ENCODE measurements around the gene UTP3. TPM values are rescaled to one million over a fixed set of nuclear protein-coding genes. Genes with fewer than 3 reads are reported as not detected.
A peak's percentile ranks its signal among the peaks of the same experiment; 100 is the strongest.

The UTP3 gene
- total RNA-seq, 4 donors from 2014 or later: 13.3 to 37.1 (median 15.6) TPM

DNA sequence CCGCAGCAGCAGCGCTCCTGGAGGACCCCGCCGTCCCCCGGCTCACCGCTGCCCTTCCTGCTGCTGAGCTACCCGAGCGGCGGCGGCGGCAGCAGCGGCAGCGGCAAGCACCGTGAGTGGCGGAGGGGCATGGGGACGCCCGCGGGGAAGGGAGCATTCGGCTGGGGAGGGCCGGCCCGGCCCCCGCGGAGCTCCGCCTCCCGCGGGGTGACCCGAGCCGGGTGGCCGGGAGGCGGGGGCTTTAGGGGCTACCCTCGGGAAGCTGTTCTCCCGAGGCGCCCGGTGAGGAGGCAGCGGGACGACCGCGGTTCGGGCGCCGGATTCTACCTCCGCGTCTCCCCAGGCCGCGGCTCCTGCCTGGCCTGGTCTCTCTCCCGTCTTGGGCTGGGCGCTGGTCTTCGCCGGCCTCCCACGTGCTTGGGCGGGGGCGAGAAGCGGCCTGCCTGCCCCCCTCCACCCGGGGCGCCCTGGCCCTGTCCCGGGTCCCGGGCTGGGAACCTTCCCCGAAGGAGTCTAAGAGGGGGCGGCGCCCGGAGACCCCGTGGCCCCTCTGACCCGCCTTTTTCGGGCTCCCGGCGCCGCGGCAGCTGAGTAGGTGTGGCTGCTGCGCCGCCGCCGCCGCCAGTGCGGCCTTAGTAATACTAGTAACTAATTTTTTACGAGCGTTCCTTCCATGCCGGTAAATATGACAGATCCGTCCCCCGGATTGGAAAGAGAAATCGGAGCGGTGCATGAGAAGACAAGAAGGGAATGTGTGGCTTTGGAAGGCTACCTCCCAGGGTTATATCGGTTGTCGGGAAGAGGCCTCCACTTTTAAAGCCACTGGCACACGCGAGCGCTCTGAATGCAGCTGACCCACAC, 17.1 kb downstream of the UTP3 start:
- peak overlapping the region; percentile 78 to 94 (median 90) for H3K4me3 ChIP-seq
- TF ChIP-seq, protein P1, sequence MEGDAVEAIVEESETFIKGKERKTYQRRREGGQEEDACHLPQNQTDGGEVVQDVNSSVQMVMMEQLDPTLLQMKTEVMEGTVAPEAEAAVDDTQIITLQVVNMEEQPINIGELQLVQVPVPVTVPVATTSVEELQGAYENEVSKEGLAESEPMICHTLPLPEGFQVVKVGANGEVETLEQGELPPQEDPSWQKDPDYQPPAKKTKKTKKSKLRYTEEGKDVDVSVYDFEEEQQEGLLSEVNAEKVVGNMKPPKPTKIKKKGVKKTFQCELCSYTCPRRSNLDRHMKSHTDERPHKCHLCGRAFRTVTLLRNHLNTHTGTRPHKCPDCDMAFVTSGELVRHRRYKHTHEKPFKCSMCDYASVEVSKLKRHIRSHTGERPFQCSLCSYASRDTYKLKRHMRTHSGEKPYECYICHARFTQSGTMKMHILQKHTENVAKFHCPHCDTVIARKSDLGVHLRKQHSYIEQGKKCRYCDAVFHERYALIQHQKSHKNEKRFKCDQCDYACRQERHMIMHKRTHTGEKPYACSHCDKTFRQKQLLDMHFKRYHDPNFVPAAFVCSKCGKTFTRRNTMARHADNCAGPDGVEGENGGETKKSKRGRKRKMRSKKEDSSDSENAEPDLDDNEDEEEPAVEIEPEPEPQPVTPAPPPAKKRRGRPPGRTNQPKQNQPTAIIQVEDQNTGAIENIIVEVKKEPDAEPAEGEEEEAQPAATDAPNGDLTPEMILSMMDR (IDR thresholded peaks at IDR 0.05): no peak
- TF ChIP-seq POLR2A (IDR thresholded peaks at IDR 0.05): peak in 1 of 2 donors; percentile 18
- H3K27ac ChIP-seq: peak overlapping the region; percentile 86 to 98 (median 93)
- H3K27me3 ChIP-seq: no peaks in the 10 kb centered on the region
- DNase-seq: peak; percentile 81 to 91 (median 84)
- H3K4me1 ChIP-seq: peaks cover 0 to 24% (median 12%) of the 10 kb centered on the region in 4 donors
- no peaks in the 10 kb centered on the region for H3K36me3 ChIP-seq
- no peaks in the 10 kb centered on the region for H3K9me3 ChIP-seq

DNA sequence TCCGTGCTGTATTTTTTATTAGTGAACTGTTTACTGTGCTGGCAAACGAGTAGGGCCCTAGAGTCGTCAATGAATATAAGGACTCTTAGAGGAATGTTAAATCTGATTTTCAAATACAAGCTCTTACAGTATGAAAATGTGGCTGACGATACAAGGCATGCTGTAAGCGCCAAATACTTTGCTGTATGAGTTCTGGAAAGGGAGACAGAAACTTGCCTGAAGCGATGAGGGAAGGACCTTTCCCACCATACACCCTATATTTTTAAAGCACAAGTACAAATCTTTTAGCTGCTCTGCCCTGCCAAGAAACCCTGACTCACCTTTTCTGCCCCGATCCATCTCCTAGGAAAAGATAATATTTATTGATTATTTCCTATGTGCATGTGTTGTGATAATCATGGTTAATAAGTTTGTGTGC, 17.7 kb downstream of the UTP3 start:
- Histone ChIP-seq H3K36me3 (no peaks in the 10 kb centered on the region), H3K9me3 (no peaks in the 10 kb centered on the region), H3K4me3 (peak overlapping the region; percentile 78 to 94 (median 90)), H3K27ac (peak overlapping the region; percentile 86 to 98 (median 93)), H3K4me1 (peaks cover 0 to 24% (median 12%) of the 10 kb centered on the region in 4 donors), H3K27me3 (no peaks in the 10 kb centered on the region)
- no peak for TF ChIP-seq POLR2A (IDR thresholded peaks at IDR 0.05)
- TF ChIP-seq, protein P1 (IDR thresholded peaks at IDR 0.05): no peak
- DNase-seq: no peak

DNA sequence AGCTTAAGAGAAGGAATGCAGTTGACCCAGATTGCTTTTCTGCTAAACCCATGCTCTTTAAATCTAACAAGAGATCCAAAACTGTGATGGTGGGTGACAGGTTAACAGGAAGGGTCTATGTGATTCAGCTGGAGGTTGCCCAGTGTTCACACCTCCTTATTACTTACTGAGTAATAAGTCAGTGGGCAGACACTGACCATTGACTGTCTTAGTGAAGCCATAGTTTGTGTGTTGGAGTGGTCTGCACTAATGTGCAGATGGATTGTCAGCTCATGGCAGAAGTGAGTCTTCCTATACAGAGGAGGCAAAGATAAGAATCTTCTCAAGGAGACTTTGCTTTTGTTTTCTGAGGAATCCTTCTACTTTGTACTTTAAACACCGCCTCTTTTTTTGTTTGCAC, 18.2 kb downstream of the UTP3 start:
- TF ChIP-seq POLR2A (IDR thresholded peaks at IDR 0.05): no peak
- TF ChIP-seq, protein P1 (IDR thresholded peaks at IDR 0.05): no peak
- no peak for DNase-seq
- peak overlapping the region in 2 of 4 donors; percentile 78 to 94 for H3K4me3 ChIP-seq
- H3K27me3 ChIP-seq: no peaks in the 10 kb centered on the region
- peak overlapping the region; percentile 86 to 98 (median 93) for H3K27ac ChIP-seq
- H3K9me3 ChIP-seq: no peaks in the 10 kb centered on the region
- H3K4me1 ChIP-seq: peaks cover 0 to 24% (median 12%) of the 10 kb centered on the region in 4 donors
- no peaks in the 10 kb centered on the region for H3K36me3 ChIP-seq

DNA sequence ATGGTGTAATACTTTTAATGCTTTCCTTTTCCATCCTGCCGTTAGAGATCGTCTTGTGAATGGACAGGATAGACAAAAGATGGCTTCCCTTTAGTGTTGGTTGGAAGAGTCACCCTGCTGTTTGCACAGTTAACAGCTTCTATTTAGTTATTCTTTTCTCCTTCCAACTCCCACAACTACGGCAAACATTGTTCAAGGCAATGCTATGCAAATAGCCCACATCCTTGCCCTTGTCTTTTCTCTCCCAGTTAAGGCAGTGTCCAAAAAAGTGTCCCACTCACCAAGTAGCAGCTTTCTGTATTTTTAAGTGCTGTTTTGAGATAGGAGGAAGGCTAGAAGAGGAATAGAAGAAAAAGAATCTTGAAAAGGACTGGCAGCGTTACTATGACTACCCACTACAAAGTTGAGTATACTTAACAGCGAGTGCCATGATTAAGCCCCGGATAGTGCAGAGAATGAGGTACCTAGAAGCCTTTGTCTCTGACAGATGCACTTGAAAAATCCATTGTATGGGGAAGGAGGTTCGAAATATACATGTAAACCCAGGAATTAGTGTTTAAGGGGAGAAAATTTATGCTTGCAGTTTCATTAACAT, 21.4 kb downstream of the UTP3 start:
- Histone ChIP-seq H3K36me3 (no peaks in the 10 kb centered on the region), H3K27me3 (no peaks in the 10 kb centered on the region), H3K4me3 (no peak overlapping the region), H3K27ac (no peak overlapping the region), H3K9me3 (no peaks in the 10 kb centered on the region), H3K4me1 (peaks cover 0 to 25% (median 17%) of the 10 kb centered on the region in 4 donors)
- TF ChIP-seq, protein P1 (IDR thresholded peaks at IDR 0.05): no peak
- no peak for TF ChIP-seq POLR2A (IDR thresholded peaks at IDR 0.05)
- no peak for DNase-seq

DNA sequence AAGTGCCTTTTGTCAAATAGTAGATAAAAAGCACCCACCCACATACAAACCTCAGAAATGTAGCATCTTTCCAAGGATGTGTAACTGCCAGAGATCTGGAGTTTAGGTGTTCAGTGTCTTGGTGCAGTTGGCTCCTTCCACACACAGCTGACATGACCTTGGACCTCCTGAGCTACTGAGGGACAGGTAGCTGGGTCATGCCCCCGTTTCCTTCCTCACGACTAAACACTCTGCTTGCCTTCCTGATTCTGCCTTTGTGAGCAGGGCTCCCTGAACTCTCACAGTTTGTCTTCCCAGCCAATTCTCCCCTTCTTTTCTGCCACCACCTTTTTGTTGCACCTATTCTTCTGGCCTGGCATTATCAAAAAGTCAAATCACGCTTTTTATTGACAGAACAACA, 23.3 kb downstream of the UTP3 start:
- TF ChIP-seq POLR2A (IDR thresholded peaks at IDR 0.05): no peak
- TF ChIP-seq, protein P1 (IDR thresholded peaks at IDR 0.05): no peak
- peaks cover 0 to 18% (median 10%) of the 10 kb centered on the region in 4 donors for H3K4me1 ChIP-seq
- H3K9me3 ChIP-seq: no peaks in the 10 kb centered on the region
- H3K4me3 ChIP-seq: no peak overlapping the region
- H3K36me3 ChIP-seq: no peaks in the 10 kb centered on the region
- no peaks in the 10 kb centered on the region for H3K27me3 ChIP-seq
- no peak overlapping the region for H3K27ac ChIP-seq
- no peak for DNase-seq
